ENCODE results near the gene CDH13. TPM values are rescaled to one million over a fixed set of nuclear protein-coding genes. Genes with fewer than 3 reads are reported as not detected.

The CDH13 gene
- total RNA-seq, 4 donors from 2014 or later, result 12.5 to 35.9 (median 22.1) TPM

DNA sequence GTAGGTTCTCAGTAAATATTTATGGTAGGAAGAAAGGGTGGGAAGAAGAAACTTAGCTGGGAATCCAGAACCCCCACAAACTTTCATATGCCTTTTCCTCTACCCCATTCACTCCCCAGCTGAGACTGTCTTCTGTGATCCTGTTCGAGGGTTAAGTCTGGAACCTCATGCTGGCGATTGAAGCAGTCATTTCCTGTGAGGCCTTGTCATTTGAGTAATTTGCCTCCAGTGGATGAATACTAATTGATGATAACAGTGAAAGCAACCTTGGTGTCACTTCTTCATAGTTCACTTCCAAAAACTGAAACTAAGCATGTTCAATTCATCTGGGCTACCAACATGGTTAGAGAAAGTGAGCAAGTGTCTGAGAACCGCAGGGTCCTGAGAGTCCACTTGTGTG, 401.2 kb downstream of the CDH13 start:
- TF ChIP-seq, protein P1, sequence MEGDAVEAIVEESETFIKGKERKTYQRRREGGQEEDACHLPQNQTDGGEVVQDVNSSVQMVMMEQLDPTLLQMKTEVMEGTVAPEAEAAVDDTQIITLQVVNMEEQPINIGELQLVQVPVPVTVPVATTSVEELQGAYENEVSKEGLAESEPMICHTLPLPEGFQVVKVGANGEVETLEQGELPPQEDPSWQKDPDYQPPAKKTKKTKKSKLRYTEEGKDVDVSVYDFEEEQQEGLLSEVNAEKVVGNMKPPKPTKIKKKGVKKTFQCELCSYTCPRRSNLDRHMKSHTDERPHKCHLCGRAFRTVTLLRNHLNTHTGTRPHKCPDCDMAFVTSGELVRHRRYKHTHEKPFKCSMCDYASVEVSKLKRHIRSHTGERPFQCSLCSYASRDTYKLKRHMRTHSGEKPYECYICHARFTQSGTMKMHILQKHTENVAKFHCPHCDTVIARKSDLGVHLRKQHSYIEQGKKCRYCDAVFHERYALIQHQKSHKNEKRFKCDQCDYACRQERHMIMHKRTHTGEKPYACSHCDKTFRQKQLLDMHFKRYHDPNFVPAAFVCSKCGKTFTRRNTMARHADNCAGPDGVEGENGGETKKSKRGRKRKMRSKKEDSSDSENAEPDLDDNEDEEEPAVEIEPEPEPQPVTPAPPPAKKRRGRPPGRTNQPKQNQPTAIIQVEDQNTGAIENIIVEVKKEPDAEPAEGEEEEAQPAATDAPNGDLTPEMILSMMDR (IDR thresholded peaks at IDR 0.05), result no peak
- ATAC-seq (ENCODE audit: low FRiP score) (no peak), DNase-seq (ENCODE audit: low spot score) (no peak)

DNA sequence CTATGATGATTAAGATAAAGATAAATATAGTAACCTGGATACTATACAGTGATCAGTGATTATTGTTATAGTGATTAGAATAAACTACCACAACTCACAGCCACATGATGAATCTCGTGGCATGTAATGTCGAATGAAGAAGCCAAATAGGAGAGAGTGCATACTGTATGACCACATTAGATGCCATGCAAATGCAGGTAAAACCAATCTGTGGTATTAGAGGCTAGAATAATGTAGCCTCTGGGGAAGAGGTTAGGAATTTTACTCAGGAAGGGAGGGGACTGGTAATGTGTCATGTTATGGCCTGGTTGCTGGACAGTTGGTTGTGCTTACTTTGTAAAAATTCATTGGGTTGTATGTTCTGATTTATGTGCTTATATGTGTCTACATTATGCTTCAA, 402.7 kb downstream of the CDH13 start:
- TF ChIP-seq, protein P1 (IDR thresholded peaks at IDR 0.05), result no peak
- no peak for ATAC-seq (ENCODE audit: low FRiP score)
- no peak for DNase-seq (ENCODE audit: low spot score)

DNA sequence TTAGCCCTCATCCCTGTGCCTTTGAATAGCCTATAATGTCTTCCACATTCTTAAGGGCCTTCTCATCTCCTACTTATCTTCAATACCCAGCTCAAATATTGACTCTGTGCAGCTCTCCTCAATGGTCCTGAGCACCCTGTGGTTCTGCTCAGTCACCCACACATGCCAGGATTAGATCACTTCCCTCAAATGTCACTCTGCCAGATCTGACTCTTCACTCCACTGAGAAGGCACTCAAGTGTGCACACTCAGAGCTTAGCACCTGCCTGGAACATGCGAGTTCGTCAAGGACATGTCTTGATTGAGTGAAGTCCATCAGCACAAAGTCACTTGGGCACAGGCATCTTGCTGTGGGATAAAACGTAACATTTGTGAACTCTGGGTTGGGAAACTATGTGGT, 404.8 kb downstream of the CDH13 start:
- DNase-seq (ENCODE audit: low spot score) (no peak), ATAC-seq (ENCODE audit: low FRiP score) (no peak)
- TF ChIP-seq, protein P1 (IDR thresholded peaks at IDR 0.05), result no peak

DNA sequence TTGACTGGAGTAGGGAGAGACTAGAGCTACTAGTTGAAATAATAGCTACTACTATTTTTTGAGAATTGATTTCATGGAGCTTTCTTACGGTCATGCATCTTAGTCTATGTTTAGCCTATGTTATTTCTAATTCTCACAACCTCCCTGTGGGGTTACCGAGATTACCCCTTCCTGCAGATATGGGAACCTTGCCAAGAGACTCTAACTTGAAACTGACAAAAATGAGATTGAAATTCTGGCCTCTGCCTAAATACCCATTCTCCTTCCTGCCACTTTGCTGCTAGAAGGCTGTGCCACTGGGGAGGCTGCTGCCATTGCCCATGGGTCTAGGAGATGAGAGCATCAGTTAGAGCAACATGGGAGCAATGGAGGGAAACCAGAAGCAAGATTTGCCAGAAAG, 410.3 kb downstream of the CDH13 start:
- TF ChIP-seq, protein P1 (IDR thresholded peaks at IDR 0.05), result no peak
- ATAC-seq (ENCODE audit: low FRiP score), result no peak

DNA sequence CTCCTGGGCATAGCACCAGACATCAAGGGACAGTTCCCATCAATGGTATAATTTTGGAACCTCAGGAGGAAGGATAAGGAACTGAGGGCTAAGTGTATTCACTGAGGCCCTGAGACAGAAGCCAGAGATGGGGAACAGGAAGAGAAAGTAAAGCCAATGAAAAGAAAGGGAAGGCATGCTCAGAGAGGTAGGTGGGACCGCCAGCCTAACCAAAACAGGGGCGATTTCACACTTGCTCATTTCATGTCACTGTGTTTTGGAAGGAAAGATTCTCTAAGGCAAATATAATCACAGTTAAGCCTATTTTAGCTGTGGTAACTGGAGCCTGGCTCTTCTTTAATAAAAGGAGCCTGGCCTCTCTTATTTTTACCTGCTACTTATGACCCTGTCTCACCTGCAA, 411.1 kb downstream of the CDH13 start:
- TF ChIP-seq, protein P1 (IDR thresholded peaks at IDR 0.05), result no peak
- DNase-seq (ENCODE audit: low spot score), result no peak
- no peak for ATAC-seq (ENCODE audit: low FRiP score)

More for the DNA sequence above, 410.3 kb downstream of the CDH13 start:
- no peak for DNase-seq (ENCODE audit: low spot score)

DNA sequence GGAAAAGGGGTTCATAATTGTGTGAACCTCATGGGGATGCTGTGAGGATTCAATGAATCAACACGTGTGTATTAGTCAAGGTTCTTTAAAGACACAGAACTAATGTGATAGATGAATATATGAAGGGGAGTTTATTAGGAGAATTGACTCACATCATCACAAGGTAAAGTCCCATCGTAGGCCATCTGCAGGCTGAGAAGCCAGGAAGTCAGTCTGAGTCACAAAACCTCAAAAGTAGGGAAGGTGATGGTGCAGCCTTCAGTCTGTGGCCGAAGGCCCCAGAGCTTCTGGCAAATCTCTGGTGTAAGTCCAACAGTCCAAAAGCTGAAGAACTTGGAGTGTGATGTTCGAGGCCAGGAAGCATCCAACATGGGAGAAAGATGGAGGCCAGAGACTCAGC, 413.4 kb downstream of the CDH13 start:
- TF ChIP-seq, protein P1 (IDR thresholded peaks at IDR 0.05), result no peak
- DNase-seq (ENCODE audit: low spot score) (no peak), ATAC-seq (ENCODE audit: low FRiP score) (no peak)

DNA sequence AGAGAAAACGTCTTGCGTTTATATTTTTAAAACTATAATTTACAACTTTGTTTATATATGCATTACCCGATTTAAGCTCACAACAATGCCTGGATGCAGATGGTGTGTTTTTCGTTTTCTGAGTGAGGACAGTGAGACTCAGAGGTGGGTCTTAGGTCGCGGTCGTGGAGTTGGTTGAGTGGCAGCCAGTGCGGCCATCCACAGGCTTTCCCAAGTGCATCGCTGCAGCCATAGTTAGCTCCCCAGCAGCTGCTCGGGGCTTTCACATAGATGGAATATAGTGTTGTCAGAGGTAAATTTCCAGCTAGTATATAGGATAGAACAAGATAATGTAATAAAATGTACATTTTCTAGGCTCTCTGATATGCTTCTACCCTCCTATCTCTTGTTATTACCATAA, 417.8 kb downstream of the CDH13 start:
- TF ChIP-seq, protein P1 (IDR thresholded peaks at IDR 0.05), result no peak
- DNase-seq (ENCODE audit: low spot score) (no peak), ATAC-seq (ENCODE audit: low FRiP score) (no peak)
